D721Med (cell line): ENCODE measurements around the gene CCDC179.

ENCODE experiments used
- DNase-seq: peaks from one replicate; pipeline ENCODE4 v3.0.0; 2011; ENCODE audit warnings: low spot score; ENCODE audit not compliant: insufficient read length
- FAIRE-seq: peaks from 2 replicates; lab custom pipeline; 2011; peaks lifted over from hg19 to GRCh38; lab: Jason Lieb, UNC
- TF ChIP-seq, protein P1 (sequence below): IDR thresholded peaks from 2 replicates; pipeline ENCODE4 v1.5.1; 2012; ENCODE audit warnings: mild to moderate bottlenecking, control low read depth; ENCODE audit not compliant: insufficient read depth; ENCODE audit errors: missing control alignments

CCDC179 gene

DNA sequence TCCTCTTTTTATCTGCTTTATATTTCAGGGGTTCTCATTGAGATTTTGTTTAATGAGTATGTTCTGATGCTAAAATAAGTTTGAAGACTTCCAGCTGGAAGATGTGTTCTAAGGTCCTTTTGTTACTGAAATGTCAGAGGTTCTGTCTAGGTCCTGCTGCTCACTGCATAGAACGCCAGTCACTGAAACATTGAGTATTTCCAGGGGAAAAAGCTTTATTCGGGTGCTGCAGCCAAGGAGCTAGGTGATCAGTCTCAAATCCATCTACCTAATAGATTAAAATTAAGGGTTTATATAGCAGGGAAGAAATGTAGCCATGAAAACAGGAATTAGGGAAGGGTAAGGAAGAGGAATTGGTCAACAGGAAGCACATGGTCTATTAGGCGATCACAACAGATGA lies 50.4 kb downstream of the CCDC179 start:
- FAIRE-seq (no peak), DNase-seq (no peak)
- TF ChIP-seq, protein P1, sequence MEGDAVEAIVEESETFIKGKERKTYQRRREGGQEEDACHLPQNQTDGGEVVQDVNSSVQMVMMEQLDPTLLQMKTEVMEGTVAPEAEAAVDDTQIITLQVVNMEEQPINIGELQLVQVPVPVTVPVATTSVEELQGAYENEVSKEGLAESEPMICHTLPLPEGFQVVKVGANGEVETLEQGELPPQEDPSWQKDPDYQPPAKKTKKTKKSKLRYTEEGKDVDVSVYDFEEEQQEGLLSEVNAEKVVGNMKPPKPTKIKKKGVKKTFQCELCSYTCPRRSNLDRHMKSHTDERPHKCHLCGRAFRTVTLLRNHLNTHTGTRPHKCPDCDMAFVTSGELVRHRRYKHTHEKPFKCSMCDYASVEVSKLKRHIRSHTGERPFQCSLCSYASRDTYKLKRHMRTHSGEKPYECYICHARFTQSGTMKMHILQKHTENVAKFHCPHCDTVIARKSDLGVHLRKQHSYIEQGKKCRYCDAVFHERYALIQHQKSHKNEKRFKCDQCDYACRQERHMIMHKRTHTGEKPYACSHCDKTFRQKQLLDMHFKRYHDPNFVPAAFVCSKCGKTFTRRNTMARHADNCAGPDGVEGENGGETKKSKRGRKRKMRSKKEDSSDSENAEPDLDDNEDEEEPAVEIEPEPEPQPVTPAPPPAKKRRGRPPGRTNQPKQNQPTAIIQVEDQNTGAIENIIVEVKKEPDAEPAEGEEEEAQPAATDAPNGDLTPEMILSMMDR: no peak

DNA sequence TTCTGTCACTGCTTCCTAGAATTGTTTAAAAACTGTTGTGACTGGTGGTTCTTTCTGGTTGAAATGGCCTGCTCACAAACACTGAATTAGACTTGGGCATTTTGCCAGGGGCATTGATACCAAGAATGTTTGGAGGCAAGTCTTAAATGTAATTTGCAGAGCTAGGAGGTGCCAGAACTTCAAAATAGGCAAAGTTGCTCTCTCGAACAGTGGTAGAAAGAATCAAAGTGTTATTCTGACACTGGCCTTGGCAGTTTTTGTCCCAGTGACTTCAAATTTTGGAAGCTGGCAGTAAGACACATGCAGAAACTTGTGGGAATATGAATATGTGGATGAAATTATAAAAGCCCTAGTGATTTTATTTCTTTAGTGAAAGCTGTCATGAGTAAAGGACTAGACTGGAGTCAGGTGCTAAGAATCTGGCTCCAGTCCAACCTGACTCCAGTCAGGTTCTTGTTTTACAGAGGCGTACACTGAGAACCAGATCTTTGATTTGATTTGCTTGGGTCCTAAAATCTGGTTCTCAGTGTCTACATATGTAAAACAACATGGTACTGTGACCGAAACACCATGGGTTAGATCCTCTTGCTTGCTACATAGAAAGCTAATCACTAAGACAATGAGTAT lies 51.6 kb downstream of the CCDC179 start:
- DNase-seq (no peak), FAIRE-seq (no peak)
- TF ChIP-seq, protein P1: no peak

DNA sequence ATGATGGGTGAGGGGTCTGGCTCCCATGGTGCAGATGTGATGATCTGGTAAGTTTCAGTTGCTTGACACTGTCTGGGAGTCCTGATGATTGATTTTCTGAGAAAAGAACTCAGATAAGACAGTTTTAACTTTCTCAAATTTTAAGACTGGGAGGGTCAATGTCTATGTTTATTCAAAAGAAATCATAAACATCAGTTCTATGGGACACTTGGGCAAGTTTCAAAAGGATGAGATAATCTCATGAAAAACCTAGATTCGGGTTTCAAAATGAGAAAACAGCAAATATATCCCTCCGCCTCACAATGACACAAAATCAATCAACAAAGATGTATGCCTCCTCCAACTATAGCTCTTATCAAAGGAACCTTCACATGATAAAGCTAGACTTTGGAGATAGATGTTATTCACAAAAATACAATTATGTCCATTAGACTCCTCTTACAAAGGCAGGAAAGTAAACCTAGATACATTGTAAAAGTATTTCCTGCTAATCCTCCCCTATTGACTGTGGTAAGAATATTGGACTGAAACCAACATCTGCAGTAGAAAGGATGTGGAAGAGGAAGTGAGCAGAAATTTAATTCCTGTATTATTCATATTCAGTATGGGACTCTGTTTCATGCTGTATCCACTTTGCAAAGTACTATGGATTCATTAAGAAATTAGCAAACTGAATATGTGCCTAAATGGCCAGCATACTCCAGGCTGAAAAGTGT lies 52.3 kb downstream of the CCDC179 start:
- FAIRE-seq: peak; percentile 41
- DNase-seq: no peak
- TF ChIP-seq, protein P1: no peak

DNA sequence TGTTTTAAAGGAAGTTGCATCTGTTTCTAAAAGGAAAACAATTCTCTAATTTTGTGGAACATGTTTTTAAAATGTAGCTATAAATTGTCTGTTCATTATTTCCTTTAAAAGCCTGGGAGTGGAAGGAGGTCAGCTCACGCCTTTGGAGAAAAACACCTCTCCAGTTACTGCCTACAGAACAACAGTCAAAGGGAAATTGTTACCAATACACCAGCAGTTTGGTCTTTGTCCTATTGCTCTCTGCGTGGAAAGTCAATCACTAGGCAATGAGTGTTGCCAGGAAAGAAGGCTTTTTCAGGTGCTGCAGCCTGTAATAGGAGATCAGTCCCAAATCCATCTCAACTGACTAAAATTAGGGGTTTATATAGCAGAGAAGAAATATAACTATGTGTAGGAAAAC lies 52.9 kb downstream of the CCDC179 start:
- FAIRE-seq (no peak), DNase-seq (no peak)
- TF ChIP-seq, protein P1: no peak

DNA sequence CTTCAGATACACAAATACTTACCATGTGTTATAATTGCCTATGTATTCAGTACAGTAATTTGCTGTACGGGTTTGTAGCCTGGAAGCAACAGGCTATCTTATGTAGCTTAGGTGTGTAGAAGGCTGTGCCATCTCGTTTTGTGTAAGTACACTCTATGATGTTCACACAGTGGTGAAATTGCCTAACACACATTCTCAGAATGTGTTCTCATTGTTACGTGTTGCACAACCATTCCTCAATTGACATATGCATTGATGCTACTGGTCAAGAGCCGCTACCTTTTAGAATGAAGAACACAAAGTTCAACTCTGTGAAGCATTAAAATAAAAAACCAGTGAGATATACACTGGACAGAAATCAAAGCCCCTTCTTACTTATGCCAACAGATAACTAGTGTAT lies 57.4 kb downstream of the CCDC179 start:
- FAIRE-seq (peak; percentile 63), DNase-seq (no peak)
- TF ChIP-seq, protein P1: no peak

DNA sequence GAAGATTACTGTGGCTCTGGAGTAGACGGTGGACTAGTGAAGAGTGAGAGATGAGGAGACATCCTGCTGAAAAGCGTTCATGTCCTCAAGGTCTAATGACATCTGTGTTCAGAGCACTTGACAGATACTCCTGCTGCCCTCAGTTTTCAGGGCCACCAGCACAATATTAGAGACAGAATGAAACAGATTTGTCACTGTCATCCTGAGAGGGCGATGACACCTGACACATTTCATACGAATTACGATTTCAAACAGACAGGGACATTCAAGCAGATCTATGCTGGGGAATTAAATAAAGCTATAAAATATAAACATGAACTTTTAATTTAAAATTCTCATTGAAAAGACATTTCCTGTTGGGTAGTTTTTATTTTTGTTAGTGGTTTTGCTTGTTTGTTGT lies 59.8 kb downstream of the CCDC179 start:
- no peak for DNase-seq
- no peak for FAIRE-seq
- TF ChIP-seq, protein P1: no peak

DNA sequence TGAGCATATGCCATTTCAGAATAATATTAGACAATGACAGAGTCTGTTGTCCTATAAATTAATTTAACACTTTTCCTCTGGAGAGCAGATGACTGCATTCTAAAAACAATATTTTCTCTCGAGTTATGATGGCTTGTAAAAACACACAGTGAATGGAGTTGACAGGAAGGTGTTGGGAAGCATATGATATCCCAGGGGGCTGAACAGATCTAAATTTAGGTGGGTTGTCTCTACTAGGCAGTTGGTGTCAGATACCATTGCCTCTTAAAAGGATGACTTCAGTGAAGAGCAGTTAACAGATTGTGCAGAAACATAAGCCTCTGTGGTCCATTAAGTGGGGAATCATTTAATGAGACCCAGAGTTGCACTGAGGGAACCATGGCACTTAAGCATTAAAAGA lies 61.4 kb downstream of the CCDC179 start:
- FAIRE-seq (no peak), DNase-seq (no peak)
- TF ChIP-seq, protein P1: no peak
